ENCODE measurements around the gene PDK1.
"Not testable (repeated sequence)": the region's sequence is repeated elsewhere in the genome, so short reads cannot be mapped to it uniquely, and the experiment has no call there.

PDK1 gene

GRCh38 chr2:172587231-172587630, 31.3 kb downstream of the PDK1 start:
- not testable (repeated sequence) for H3K4me3 ChIP-seq (ENCODE audit: low read length); DNase-seq (ENCODE audit: low read depth, low spot score)

- H3K4me3 ChIP-seq (ENCODE audit: low read length), result no peak overlapping the region
- DNase-seq (ENCODE audit: low read depth, low spot score), result no peak
Measured at GRCh38 chr2:172588931-172589330, 33.0 kb downstream of the PDK1 start.

DNA sequence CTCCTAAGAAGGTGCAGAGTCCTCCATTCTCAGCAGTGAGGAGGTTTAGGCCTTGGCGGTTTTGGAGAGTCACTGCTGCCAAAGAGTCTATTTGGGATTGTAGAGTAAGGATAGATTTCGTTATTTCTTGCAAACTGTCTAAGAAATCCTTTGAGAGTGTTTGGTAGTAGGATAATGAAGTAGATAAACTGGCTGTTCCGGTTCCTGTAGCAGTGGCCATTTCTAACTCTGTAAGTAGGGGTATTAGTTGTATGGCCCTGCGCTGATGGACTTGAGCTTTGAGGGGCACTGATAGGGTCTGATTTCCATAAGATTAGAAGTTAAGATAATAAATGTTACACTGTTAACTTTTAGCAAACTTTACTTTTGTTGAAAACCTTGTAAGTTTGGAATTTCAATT, 35.5 kb downstream of the PDK1 start:
- not testable (repeated sequence) for H3K4me3 ChIP-seq (ENCODE audit: low read length); DNase-seq (ENCODE audit: low read depth, low spot score)

- DNase-seq (ENCODE audit: low read depth, low spot score); H3K4me3 ChIP-seq (ENCODE audit: low read length): not testable (repeated sequence)
Measured at GRCh38 chr2:172592190-172592589, 36.3 kb downstream of the PDK1 start.

DNA sequence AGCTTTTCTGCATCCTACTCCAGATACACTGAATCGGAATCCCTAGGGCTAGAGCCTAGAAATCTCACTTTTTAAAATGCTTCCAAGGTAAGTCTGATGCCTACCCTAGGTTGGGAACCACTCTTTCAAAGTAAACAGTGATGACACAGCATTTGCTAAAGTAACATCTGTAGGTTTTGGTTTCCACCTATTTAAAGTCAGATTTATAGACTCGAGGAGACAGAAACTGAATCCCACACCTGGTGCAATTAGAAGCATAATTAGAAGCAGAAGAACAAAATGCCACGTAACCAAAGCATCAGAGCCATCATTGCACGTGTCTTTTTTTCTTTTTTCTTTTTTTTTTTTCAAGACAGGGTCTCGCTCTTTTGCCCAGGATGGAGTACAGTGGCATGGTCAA, 40.9 kb downstream of the PDK1 start:
- DNase-seq (ENCODE audit: low read depth, low spot score), result no peak
- no peak overlapping the region for H3K4me3 ChIP-seq (ENCODE audit: low read length)

DNA sequence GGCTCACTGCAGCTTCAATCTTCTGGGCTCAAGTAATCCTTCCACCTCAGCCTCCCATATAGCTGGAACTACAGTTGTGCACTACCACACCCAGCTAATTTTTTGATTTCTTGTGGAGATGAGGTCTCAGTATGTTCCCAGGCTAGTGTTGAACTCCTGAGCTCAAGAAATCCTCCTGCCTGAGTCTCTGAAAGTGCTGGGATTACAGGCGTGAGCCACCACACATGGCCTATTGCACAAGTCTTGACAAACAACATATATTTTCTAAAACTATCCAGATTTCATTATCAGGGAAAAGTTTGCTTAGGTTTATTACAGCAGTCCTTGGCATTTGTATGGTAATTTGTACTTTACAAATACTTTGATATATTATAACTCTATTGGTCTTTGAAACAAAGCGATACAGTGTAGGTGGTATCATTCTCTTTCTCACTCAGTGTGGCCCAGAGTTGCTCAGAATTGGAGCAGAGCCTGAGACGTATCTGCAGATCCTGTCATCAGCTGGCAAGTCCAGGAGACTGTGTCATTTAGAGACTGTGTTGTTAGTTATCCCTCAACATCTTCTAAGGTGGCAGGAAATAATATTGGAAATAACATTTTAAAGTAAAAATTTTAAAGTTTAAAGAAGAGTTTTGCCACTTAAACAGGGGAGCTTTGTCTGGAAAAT, 41.4 kb downstream of the PDK1 start:
- DNase-seq (ENCODE audit: low read depth, low spot score), result no peak
- H3K4me3 ChIP-seq (ENCODE audit: low read length), result no peak overlapping the region

DNA sequence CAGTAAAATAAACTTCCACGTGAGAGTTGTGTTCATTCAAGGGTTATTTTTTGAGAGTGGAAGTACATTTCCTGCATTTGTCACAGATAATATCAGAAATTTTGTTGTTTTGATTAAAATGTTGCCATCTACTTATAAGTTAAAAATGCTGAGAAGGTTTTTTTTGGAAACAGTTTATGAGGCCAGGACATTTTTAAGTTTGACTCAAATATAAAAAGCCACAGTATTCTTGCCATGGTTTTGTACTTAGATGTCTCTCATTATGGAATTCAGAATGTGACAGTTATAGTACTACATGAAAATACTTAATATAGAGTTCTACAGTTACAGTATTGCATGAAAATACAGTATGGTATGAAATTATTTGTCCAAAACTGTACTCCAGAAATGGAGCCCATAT, 44.1 kb downstream of the PDK1 start:
- no peak for DNase-seq (ENCODE audit: low read depth, low spot score)
- H3K4me3 ChIP-seq (ENCODE audit: low read length), result no peak overlapping the region

DNA sequence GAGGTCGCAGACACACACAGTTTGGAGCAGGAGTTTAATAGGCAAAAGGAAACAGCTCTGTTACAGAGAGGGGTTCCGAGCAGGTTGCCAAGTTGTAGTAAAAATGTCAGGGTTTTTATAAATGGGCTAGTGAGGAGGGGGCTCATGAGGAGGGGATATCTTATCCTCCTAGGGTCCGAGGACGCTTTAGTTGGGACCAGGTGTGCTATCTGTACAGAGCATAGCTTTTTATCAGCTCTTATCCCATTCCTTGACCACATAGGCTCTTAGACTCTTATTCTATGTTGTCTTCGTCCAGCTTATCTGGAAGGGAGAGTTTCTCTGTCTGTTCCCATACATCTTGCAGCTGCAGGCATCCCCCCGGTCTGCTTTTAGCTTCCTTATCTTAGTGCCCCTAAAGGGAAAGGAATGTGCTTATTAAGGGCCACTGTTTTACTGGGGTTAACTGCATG, 44.7 kb downstream of the PDK1 start:
- H3K4me3 ChIP-seq (ENCODE audit: low read length), result no peak overlapping the region
- DNase-seq (ENCODE audit: low read depth, low spot score), result no peak

DNA sequence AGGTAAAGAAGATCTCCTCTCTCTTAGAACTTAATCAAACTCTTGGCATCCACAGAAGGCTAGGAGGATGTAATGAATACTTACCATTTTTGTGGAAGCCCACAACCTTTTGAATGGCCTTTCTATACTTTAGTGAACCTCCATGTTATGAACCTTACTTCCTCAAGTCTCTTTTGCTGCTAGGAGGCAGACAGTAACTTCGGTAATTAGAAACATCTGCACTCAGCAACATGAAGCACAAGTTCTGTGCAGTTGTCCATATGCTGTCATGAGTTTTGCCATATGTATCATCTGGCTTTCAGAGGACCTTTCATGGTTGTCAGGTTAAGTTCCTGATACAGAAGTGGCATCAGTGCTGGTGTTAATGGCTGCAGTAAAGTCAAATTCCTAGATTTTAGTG, 50.4 kb downstream of the PDK1 start:
- H3K4me3 ChIP-seq (ENCODE audit: low read length), result no peak overlapping the region
- DNase-seq (ENCODE audit: low read depth, low spot score), result no peak

DNA sequence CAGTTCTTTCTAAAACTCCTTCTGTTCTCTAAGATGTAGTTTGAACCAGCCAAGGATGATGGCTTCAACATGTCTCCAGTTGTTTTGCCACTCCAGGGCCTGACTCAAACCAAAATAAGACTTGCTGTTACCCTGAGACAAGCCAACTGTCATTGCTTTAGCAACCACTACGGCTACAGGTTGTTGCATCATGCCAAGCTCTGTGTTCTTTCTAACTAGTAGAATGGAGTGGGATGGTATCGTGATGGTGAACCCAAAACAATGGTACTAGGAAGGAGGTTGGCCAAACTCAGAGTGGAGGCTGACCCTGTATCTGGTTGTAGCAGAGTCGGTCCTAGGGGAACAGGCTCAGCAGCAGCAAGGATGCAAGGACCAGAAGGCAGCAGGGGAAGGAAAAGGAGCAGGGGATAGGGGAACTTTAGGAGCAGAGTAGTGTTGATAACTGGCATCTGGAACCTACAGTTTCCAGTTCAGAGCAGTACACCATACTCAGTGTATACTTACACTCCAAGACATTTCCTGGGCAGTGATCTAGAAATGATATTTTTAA, 51.6 kb downstream of the PDK1 start:
- DNase-seq (ENCODE audit: low read depth, low spot score), result no peak
- H3K4me3 ChIP-seq (ENCODE audit: low read length), result no peak overlapping the region

DNA sequence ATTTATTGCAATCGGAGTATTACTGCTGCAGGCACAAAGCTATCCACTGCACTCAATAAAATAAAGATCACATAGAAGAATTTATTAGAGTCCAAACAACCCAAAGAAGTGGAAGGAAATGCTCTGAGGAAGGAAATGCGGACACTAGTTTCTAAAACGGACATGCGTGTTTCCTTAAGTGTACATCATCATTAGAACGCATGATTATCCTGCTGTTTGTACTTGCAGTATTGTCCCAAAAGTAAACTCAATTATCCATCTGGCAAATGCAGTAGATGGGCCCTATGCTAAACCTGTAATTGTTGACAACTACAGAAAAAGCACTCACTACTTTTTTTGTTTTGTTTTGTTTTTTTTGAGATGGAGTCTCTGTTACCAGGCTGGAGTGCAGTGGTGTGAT, 53.6 kb downstream of the PDK1 start:
- DNase-seq (ENCODE audit: low read depth, low spot score), result no peak
- H3K4me3 ChIP-seq (ENCODE audit: low read length), result no peak overlapping the region

GRCh38 chr2:172612051-172612450, 56.2 kb downstream of the PDK1 start:
- no peak for DNase-seq (ENCODE audit: low read depth, low spot score)
- H3K4me3 ChIP-seq (ENCODE audit: low read length), result no peak overlapping the region

GRCh38 chr2:172613040-172613439, 57.1 kb downstream of the PDK1 start:
- no peak overlapping the region for H3K4me3 ChIP-seq (ENCODE audit: low read length)
- no peak for DNase-seq (ENCODE audit: low read depth, low spot score)

DNA sequence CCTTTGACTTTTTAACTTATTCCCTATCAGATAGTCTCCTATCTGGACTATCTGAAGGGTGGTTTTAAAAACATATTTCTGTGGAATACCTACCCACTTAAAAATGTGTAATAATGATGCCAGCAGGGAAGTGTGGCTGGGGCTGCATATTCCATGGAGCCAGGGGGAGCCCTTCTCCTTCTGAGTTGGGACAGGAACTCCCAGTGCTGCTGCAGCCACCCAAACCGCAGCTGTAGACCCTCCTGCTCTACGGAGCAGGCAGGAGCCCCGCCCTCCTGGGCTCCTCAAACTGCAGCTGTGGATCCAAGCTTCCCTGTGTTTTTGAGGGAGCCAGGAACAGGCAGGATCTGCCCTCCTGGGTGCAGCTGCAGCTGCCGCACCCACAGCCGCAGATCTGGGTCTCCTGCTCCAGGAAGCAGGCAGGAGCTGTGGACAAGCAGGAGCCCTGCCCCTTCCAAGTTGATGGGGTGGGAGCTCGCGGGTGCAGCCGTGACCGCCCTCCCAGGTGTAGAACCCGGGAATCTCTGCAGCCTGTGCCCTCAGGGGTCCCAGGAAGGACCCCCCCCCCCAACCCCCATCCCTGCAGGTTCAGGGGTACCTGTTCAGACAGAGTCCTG, 57.8 kb downstream of the PDK1 start:
- no peak overlapping the region for H3K4me3 ChIP-seq (ENCODE audit: low read length)
- no peak for DNase-seq (ENCODE audit: low read depth, low spot score)

DNA sequence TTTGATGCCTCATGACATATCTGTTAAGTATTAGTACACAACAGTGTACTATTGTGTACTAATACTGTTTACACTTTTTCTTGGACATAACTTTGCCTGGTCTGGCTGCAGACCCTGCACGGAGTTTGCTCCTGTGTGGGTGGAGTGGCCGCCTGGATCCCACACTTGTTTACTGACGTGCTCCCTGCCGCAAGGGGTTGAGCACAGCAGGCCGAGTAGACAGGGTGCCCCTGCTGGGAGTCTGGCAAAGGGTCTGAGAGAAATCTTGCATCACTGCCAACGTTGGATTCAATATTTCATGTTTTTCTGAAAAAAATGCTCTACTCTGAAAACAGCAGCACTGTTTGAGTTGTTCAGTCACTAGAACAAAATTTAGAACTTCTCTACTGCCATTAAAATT, 59.0 kb downstream of the PDK1 start:
- H3K4me3 ChIP-seq (ENCODE audit: low read length), result no peak overlapping the region
- no peak for DNase-seq (ENCODE audit: low read depth, low spot score)

- no peak overlapping the region for H3K4me3 ChIP-seq (ENCODE audit: low read length)
- DNase-seq (ENCODE audit: low read depth, low spot score), result no peak
Measured at GRCh38 chr2:172615727-172616261, 59.9 kb downstream of the PDK1 start.

DNA sequence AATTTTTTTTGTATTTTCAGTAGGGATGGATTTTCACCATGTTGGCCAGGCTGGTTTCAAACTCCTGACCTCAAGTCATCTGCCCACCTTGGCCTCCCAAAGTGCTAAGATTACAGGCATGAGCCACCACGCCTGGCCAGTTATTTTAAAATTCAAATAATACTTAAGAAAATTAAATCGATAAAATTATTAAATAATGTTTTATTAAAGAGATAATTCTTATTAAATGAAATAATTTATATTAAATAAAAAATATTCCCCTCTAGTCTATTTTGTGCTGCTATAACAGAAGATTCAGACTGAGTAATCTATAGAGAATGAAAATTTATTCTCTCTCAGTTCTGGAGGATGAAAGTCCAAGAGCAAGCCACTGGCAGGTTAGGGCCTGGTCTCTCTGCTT, 61.2 kb downstream of the PDK1 start:
- H3K4me3 ChIP-seq (ENCODE audit: low read length), result no peak overlapping the region

DNA sequence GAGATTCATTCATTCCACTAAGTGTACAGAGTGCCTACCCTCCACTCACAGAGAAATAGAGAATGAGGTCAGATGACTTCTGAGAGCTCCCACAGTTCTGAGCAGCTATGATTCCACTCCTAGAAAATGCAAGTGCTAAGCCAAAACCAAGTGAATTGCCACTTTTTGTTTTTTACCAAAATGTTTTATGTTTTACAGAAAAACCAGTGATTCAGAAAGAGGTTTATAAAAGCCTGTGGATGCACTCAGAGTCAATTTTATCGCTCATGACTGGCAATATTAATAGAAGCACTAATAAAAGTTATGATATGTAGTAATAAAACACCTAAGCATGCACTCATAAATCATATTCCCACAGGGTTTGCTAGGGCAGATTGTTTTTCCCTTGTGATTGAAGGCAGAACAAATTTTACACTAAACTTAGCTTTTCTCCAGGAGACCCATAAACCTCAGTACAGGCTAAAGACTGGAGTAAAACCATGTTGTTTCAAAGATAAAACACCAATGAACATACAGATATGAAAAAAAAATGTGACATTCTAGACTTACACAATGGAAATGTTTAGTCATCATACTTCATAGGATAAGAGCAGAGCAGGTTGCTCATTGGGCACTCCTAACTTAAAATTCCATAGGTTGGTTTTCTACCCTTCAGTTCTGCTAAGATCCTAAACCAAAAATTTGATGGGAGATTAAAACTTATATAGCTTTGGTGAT, 67.5 kb downstream of the PDK1 start:
- no peak overlapping the region for H3K4me3 ChIP-seq (ENCODE audit: low read length)
- no peak for DNase-seq (ENCODE audit: low read depth, low spot score)

More for the DNA sequence above, 61.2 kb downstream of the PDK1 start:
- DNase-seq (ENCODE audit: low read depth, low spot score), result no peak

DNA sequence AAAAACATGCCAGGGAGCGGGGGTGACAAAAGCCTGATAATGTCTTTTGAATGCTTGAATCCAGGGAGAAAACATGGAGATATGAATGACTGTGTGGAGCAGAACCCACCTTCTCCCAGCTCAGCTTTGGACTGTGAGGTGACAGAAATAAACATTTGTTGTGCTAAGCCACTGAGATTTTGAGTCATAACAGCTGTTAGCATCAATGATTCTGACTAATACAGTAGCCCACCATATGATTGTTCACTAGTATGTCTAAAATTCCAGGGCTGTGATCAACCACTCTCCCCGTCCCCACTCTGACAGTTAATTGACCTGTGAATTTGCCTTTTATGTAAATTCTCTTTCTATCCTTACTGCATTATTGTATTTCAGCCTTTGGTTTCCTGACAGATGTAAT, 69.1 kb downstream of the PDK1 start:
- DNase-seq (ENCODE audit: low read depth, low spot score), result no peak
- no peak overlapping the region for H3K4me3 ChIP-seq (ENCODE audit: low read length)

- H3K4me3 ChIP-seq (ENCODE audit: low read length), result no peak overlapping the region
- DNase-seq (ENCODE audit: low read depth, low spot score), result no peak
Measured at GRCh38 chr2:172627181-172627580, 71.3 kb downstream of the PDK1 start.

Data from Jurkat, Clone E6-1 (cell line).